ENCODE results near the gene SURF6.
"Not testable (repeated sequence)": the region's sequence is repeated elsewhere in the genome, so short reads cannot be mapped to it uniquely, and the experiment has no call there.

Gene SURF6

DNA sequence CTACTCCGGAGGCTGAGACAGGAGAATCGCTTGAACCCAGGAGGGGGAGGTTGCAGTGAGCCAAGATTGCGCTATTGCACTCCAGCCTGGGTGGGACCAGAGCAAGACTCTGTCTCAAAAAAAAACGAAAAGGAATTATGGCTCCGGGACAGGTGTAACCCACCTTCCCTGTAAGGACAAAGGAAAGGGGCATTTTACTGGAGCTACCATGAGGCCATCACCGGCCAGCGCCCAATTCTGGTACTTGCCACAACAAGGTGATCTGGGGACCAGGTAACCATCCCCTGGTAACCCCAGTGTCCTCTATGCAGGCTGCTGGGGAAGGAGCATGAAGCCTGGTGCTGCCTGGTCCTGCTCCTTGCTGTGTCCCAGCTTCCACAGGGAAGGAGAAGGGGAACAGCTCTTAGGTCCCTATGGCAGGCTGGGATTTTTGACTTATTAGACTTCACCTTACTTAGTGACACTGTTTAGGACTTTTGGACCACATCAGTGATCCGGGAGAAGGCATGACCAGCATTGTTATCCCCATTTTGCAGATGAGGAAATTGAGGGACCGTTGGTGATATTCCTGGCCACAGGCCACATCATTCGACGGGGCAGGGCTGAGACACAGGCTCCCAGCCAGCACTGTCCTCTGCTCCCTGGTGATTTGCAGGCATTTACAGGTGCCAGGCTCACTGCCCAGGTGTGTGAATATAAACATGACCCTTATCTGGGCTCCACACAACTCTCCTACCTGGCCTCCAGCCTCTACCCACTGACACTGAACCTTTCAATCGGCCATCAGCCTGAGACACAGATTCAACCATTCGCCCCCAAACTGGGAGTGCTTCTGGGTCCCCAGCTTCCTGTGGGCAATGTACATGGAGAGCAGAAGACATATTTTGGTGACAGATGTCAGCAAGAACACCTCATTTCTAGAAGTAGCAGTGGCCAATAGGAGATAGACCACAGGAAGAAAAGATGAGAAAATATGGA is 34.4 kb downstream of the SURF6 start:
- no peak for DNase-seq (ENCODE audit: low read depth in 2 of 2, low spot score in 1 of 2)

DNA sequence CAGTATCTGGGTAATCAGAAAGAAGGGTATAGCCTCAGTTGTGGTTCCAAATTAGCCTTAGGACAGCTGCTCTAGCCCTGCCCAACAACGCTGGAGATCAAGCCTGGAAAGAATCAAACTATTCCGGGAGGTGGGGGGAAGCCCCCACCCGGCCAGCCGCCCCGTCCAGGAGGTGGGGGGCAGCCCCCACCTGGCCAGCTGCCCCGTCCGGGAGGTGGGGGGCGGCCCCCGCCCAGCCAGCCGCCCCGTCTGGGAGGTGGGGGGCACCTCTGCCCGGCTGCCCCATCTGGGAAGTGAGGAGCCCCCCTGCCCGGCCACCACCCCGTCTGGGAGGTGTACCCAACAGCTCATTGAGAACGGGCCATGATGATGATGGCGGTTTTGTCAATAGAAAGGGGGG is 36.0 kb downstream of the SURF6 start:
- DNase-seq (ENCODE audit: low read depth in 2 of 2, low spot score in 1 of 2) = not testable (repeated sequence)

DNA sequence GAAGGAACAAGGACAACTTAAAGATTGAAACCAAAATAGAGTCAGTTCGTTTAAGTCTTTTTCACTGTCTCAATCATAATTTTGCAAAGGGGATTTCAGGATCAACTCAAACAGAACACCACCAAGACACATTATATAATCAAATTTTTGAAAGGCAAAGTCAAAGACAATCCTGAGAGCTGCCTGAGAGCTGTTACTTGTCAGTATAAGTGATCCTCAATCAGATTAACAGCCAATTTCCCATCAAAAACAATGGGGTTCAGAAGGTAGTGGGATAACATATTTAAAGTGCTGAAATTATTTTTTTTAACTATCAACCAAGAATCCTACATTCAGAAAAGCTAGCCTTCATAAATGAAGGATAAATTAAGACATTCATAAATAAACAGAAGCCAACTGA is 41.7 kb downstream of the SURF6 start:
- no peak for DNase-seq (ENCODE audit: low read depth in 2 of 2, low spot score in 1 of 2)

DNA sequence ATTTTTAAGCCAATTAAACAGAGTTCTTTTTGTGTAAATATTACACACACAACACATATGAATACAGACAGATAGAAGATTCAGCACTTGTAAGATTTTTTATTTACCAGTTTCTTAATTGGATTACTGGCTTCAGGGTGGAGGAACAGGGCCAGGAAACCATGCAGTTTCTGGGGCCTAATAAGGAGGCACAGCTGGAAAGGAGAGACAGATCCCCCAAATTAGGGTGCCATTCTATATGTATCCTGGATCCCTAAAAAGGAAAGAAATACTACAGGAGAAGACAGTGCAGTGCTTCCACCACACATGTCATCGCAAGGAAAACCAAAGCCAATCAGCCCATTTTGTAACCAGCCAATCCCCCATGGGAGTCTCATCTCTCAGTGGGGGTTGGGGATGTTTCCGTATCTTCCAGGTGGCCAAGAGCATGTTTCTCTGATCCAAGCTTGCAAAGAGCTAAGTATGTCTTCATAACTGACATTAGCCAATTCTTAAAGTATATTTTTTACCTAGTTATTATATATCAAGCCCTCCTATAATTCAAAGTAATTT is 45.2 kb downstream of the SURF6 start:
- no peak for DNase-seq (ENCODE audit: low read depth in 2 of 2, low spot score in 1 of 2)

DNA sequence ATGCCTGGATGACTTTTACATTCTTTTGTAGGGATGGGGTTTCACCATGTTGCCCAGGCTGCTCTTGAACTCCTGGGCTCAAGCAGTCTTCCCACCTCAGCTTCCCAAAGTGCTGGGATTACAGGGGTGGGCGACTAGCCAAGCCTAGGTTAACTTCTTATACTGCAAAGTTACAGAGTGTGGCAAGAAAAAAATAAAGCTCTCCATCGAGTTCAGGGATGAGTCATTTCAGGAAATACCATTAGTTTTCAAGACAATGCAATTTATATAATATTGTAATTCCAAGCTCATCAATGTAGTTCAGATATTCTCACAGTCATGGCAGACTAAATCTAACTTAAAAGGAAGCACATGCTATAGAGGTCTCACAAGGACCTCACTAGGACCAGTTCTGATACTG is 49.5 kb downstream of the SURF6 start:
- DNase-seq (ENCODE audit: low read depth in 2 of 2, low spot score in 1 of 2) = no peak

DNA sequence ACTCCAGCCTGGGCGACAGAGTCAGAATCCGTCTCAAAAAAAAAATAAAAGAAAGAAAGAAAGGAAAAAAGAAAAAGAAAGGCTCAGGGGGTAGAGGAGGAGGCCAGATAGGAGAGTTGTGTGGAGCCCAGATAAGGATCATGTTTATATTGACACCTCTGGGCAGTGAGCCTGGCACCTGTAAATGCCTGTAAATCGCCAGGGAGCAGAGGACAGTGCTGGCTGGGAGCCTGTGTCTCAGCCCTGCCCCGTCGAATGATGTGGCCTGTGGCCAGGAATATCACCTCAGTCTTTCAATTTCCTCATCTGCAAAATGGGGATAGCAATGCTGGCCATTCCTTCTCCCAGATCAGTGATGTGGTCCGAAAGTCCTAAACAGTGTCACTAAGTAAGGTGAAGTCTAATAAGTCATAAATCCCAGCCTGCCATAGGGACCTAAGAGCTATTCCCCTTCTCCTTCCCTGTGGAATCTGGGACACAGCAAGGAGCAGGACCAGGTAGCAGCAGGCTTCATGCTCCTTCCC is 50.7 kb downstream of the SURF6 start:
- no peak for DNase-seq (ENCODE audit: low read depth in 2 of 2, low spot score in 1 of 2)

DNA sequence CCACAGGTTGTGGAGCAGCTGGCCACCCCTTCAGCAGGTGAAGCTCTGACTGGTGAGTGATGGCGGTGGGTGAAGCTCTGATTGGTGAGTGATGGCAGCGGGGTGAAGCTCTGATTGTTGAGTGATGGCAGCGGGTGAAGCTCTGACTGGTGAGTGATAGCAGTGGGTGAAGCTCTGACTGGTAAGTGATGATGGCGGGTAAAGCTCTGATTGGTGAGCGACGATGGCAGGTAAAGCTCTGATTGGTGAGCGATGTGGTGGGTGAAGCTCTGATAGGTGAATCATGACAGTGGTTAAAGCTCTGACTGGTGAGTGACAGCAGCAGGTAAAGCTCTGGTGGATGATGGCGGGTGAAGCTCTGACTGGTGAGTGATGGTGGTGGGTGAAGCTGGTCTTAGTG is 51.6 kb downstream of the SURF6 start:
- no peak for DNase-seq (ENCODE audit: low read depth in 2 of 2, low spot score in 1 of 2)

DNA sequence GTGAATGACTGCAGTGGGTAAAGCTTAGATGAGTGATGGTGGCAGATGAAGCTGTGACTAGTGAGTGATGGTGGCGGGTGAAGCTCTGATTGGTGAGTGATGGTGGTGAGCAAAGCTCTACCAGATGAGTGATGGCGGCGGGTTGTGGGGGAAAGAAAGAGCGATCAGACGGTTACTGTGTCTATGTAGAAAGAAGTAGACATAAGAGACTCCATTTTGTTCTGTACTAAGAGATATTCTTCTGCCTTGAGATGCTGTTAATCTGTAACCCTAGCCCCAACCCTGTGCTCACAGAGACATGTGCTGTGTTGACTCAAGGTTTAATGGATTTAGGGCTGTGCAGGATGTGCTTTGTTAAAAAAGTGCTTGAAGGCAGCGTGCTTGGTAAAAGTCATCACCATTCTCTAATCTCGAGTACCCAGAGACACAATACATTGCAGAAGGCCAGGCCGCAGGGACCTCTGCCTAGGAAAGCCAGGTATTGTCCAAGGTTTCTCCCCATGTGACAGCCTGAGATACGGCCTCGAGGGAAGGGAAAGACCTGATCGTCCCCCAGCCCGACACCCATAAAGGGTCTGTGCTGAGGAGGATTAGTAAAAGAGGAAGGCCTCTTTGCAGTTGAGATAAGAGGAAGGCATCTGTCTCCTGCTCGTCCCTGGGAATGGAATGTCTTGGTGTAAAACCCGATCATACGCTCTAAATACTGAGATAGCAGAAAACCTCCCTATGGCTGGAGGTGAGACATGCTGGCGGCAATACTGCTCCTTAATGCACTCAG is 52.5 kb downstream of the SURF6 start:
- not testable (repeated sequence) for DNase-seq (ENCODE audit: low read depth in 2 of 2, low spot score in 1 of 2)

DNA sequence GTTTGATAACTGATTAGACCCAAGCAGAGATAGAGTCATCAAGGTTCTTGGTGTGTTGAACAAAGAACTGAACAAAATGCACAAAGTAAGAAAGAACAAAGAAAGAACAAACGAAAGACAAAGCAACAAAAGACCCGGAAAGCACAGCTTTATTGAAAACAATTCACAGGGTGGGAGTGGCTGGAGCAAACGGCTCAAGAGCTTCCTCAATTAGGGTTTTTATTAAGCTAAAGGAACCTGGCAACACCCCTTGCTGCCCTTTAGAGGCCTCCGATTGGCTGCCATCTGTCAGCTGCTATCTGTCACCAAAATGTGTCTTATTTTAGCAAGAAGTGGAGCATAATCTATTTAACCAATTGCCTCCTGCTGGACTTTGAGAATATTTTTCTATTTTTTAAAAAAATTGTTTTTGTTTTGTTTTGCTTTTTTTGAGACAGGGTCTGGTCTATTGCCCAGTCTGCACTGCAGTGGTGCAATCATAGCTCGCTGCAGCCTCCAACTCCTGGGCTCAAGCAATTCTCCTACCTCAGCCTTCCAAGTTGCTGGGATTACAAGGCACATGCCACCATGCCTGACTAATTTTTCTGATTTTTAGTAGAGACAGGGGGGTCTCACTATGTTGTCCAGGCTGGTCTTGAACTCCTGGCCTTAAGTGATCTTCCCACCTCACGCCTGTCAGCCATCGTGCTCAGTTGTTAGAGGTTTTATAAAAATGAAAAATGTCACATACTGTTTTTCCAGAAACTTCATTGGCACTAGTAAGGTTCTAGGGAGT is 53.3 kb downstream of the SURF6 start:
- no peak for DNase-seq (ENCODE audit: low read depth in 2 of 2, low spot score in 1 of 2)

DNA sequence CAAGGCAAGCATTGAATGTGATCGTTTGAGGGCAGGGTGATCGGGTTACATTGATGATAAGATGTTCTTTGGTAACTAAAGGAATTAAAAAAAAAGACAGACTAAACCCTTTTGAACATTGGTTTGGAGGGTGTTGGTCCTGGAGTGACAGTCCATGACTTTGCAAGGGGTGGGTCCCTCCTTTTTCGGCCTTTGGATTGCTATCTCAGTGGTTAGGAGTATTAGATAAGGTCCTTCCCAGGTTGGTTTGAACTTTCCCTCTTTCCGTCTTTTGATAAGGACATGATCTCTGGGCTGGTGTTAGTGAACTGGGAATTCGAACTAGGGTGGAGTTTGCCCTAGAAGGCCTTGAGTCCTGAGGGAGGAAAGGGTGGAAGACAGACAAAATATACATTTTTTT is 55.6 kb downstream of the SURF6 start:
- DNase-seq (ENCODE audit: low read depth in 2 of 2, low spot score in 1 of 2) = no peak

All from stimulated activated CD8-positive, alpha-beta memory T cell treated with anti-CD3 and anti-CD28 coated beads, Interleukin-4, amount 100 ng/mL, for 4 hours (primary cell).